HG02763 (cell line): ENCODE measurements around the gene ETV1.

Experiments used
- ATAC-seq: cut with Tn5 transposase; IDR thresholded peaks from one replicate; pipeline ENCODE4 v1.9.1; 2021; ENCODE audit warnings: mild to moderate bottlenecking, moderate library complexity; ENCODE audit not compliant: unreplicated experiment

The ETV1 gene

DNA sequence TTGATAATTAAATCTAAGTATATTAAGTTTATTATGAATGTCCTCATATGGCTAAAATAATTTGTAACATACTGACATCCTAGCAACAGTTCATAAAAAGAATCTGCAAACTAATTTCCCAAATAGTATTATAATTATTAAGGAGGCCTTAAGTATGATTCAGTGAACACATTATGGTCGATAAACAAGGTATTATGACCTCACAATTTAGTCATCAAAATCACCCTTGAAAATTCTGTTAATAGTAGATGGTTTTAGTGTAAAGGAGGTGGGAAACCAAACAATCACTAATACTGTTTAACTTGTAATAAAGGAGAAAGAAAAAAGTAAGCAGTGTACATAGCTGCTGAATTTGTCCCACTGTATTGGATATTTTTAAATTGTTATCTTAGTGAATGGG is 2.1 kb downstream of the ETV1 start:
- no peak for ATAC-seq

GRCh38 chr7:13986208-13986607 is 3.3 kb downstream of the ETV1 start:
- no peak for ATAC-seq

DNA sequence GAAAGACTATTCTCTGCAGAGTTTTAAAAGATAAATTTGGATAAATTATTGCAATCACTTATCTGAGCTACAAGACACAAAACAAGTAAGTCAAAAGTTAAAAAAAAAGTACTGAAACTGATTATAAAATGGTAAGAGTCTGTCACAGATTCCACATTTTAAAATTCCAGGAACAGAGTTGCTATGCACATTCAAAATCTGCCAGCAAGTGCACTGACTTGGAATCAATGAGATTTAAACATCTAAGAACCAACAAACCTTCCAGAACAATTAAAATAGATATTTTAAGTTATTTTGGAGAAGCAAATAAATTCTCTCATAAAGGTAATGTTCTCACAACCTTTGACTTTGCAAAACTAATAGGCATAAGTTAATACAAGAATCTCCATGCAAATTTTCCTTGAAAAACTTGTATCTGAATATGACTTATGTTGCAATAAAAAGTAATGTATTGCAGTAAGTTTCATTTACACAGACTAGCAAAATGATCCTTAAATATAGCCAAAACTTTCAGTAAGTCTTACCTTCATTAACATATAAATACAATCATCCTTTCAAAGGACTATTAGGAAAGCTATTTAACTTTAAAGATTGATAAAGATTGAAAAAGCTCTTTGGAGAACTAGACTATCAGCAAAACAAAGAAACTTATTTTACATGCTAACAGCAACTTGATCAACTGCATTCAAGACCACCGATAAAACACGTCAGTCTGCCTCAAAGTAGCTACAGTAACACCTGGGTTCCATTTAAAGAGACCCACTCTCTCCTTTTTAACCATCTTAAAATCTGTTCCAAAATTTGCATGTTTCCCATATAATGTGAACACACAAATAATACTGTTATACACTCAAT is 4.4 kb downstream of the ETV1 start:
- ATAC-seq, result no peak

GRCh38 chr7:13984061-13984460 is 5.4 kb downstream of the ETV1 start:
- ATAC-seq, result no peak

DNA sequence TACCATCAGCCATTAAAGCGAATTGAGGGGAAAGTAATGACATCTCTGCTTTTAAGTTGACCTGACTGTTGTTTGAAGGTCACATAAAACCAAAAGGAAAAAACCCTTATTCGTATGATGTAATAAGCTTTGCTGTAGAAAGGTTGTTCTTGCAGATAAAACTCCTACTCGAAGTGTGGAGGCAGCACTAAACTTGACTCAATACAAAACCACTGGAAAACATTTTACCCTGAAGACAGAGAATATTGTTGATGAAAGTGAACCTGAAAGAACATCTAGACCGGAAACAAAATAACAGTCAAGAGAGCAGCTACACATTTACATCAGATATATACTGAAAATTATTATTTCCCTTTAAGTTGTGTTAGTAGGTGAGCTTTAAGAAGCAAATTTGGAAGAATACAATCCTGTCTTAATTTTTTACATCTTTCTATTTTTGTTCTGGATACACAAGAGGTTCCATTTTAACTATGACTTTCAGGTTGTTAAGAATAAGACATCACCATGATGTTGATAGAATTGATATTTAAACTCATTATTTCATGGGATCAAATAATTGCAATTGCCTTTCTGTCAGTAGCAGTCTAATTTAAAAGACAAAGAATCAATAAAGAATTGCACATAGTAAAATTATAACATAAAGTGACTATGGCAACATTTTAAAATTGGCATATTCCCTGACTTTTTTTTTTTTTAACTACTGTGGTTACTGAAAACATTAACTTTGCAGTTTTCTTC is 6.4 kb downstream of the ETV1 start:
- ATAC-seq, result no peak

- ATAC-seq, result no peak
Measured at GRCh38 chr7:13981070-13981469, 8.4 kb downstream of the ETV1 start.

DNA sequence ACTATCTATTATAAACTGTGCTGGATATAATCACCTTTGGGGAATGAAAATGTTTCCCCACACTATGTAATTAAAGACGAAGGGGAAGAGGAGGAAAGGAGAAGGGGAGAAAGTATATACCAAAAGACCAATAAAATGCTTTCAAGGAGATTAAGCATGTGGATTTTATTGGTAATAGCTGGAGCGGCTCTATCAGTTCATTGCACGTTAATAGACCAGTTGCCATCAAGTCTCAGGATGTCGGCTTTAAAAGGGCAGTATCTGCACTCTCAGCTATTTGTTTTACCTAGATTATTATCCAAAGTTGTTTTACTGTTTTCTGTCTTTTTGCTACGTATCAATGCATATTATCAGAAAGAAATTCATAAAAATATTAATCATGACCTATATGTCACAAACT is 9.0 kb downstream of the ETV1 start:
- ATAC-seq, result no peak

- no peak for ATAC-seq
Measured at GRCh38 chr7:13979671-13980435, 9.6 kb downstream of the ETV1 start.

DNA sequence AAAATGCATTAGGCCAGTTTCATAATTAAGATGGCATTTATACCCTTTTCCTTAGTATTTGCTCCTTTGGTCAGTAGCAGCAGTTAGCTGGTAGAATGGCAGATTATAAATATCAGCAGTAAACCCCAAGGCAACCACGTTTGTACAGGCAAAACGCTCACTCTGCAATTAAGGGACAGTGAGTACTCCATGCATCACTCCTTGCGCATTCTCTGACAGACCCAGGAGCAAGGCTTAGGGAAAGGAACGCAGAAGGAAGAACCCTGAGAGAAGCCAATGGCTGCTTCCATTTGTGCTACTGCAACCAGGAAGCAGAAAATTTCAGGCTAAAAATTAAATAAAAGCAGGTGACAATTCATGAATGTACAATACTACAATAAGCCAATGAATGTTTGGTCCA is 12.9 kb downstream of the ETV1 start:
- no peak for ATAC-seq

DNA sequence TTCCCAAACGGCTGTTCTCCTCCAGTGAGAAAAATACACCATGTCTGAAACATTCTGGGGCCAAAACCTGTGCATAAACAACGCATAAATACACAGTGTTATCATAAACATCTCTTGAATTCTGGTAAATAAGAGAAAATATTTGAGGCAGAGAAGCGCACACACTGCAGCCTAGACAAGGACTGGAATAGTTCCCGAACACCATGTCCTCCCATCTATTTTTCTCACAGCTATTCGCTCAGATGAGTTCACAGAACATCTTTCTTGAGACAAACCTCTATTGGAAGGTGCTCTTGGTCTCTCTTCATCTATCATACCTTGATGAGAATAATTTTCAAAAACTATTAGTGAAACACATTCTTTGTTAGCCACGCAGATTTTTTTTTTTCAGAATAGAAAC is 24.4 kb downstream of the ETV1 start:
- no peak for ATAC-seq

DNA sequence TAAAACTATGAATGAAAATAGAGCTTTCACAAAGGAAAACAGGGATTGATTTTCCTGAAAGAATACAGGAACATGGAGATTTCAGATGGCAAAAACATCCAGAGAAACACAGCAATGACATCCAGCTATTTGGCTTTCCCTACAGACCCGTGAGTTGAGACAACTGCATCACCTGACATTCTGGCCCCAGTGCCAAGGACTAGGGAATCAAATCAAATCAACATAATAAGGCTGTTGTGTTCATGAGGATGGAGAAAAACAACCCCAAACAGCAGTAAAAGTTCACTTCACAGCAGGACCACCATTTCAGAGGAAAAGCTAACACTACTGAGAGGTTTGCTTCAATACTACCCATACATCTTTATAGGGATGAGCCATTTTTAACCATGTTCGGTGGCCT is 25.5 kb downstream of the ETV1 start:
- no peak for ATAC-seq

DNA sequence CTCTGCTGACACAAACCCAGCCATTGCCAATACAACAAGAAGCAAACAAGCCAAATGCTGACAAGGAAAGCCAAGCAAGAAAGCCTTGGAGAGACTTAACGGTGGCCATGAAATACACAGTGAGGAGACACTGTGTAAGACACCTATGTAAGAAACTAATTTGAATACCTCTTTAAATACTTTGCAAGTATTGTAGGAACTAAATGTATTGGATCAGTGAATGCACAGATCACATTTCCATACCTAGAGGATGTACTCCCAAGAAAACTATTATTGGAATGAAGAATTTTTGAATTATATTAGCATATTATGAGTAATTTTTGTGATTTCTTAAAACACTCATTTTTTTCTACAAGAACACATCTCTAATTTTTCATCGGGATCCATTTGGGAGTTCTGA is 34.0 kb downstream of the ETV1 start:
- ATAC-seq, result no peak

GRCh38 chr7:13953368-13953767 is 36.1 kb downstream of the ETV1 start:
- no peak for ATAC-seq

GRCh38 chr7:13952921-13953320 is 36.5 kb downstream of the ETV1 start:
- ATAC-seq, result no peak

DNA sequence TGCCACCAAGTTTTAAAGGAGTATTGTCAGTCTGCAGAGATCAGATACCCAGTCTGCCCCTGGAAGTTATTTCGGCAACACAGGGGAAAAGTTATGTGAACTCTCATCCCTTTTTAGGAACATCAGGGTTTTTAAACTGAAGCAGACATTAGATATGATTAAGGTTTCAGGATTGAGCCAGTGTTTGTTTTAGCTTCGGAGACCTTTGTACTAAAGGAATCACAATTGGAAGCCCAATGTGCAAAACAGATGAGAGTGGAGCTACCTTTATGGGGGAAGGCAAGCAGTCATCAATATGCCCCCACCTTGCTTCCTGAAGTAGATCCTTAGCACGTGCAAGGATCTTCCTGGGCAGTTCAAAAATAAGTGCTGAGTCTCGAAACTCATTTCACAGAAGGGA is 39.5 kb downstream of the ETV1 start:
- ATAC-seq, result no peak

DNA sequence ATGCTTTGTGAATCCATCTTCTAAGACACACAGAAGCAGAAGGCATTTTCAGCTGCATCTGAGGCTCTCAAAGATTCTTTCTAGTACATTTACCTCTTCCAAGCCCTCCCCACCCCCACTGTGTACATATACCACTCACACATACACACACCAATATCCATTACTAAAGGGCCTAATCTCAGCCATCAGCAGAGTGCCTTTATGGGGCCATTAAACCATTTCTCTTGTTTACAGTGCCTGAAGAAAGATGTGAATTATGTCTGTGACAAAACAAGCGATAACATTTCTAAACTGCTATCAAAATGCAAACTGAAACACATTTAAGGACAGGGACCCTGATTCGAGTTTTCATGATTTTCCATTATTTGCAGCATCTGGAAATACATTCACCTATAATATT is 40.0 kb downstream of the ETV1 start:
- no peak for ATAC-seq

GRCh38 chr7:13948019-13948801 is 41.3 kb downstream of the ETV1 start:
- no peak for ATAC-seq

- no peak for ATAC-seq
Measured at GRCh38 chr7:13947535-13947934, 41.9 kb downstream of the ETV1 start.

DNA sequence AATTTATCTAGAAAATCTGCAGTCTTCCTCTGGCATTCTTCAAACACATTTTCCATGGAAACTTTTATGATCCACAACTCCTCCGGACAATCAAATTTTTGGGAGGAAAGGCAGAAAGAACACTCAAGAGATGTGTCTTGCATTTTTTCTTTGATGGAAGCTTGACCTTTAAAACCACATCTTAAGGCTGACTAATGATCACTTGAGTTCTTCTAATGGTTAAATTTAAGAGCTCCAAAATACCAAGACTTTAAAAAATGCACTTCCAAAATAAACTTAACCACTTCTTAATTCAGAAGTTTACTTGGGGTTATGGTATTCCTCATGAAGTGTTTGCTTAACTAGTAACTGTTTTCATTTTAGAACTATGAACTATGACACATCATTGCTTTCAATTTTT is 43.3 kb downstream of the ETV1 start:
- ATAC-seq, result no peak

DNA sequence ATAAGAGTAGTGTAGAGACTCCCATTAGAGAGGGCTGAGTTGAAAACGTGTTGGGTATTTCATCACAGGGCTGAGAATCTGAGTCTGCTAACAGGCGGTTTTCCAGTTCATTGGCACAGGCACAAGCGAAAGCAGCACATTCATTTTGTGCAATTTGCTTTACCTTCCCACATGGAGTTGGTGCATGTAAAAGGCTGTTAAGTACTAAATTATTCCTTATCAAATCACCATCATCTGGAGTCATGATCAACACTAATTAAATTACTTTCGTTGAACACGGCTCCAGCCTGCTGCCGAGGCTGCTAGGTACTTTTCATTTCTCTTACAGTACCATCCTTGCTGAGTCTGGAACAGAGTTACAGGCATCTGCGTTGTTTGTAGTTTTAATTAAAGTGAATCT is 43.8 kb downstream of the ETV1 start:
- ATAC-seq, result no peak

DNA sequence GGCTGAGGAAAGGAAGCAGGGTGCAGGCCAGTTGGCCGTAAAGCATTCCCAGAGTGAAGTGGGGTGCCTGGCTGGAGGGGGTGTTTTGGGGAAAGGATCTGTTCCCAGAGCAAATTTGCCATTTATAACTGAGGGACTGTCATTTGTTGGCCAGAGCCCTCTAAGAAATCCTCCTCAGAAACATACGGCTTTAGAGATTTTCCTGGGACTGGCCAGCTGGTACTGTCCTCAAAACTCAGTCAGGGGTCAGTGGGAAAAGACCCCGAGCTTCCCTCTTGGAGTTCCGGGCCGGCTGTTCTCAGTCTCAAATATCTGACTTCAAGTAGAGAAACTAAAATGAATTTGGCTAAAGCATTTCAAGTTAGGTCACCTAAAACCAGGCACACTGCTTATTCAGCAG is 55.9 kb downstream of the ETV1 start:
- no peak for ATAC-seq
